ENCODE data around the gene NPM1. TPM values are rescaled to one million over a fixed set of nuclear protein-coding genes. Genes with fewer than 3 reads are reported as not detected.
"Not testable (repeated sequence)": the region's sequence is repeated elsewhere in the genome, so short reads cannot be mapped to it uniquely, and the experiment has no call there.

Gene NPM1
- total RNA-seq, 1 donor: 1,271 TPM

DNA sequence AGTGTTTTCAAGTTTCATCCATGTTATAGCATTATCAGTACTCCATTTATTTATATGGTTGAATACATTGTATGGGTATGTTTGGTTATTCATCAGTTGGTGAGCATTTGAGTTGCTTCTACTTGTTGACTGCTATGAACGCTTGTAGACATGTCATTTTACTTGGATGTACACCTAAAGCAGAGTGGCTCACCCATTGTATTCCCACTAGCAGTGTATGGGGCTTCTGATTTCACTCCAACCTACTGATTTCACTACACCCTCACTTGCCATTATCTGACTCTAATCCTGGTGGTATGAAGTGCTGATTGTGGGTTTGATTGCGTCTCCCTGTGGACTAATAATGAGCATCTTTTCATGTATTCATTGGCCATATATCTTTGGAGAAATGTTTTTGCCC is 9.5 kb downstream of the NPM1 start:
- H3K27me3 ChIP-seq (ENCODE audit: insufficient read depth, low read length): no peaks in the 10 kb centered on the region
- H2AFZ ChIP-seq (ENCODE audit: low read length): no peak overlapping the region
- TF ChIP-seq, protein P1, sequence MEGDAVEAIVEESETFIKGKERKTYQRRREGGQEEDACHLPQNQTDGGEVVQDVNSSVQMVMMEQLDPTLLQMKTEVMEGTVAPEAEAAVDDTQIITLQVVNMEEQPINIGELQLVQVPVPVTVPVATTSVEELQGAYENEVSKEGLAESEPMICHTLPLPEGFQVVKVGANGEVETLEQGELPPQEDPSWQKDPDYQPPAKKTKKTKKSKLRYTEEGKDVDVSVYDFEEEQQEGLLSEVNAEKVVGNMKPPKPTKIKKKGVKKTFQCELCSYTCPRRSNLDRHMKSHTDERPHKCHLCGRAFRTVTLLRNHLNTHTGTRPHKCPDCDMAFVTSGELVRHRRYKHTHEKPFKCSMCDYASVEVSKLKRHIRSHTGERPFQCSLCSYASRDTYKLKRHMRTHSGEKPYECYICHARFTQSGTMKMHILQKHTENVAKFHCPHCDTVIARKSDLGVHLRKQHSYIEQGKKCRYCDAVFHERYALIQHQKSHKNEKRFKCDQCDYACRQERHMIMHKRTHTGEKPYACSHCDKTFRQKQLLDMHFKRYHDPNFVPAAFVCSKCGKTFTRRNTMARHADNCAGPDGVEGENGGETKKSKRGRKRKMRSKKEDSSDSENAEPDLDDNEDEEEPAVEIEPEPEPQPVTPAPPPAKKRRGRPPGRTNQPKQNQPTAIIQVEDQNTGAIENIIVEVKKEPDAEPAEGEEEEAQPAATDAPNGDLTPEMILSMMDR (IDR thresholded peaks at IDR 0.05; ENCODE audit: extremely low read depth, low read depth, low read length): no peak
- H3K4me2 ChIP-seq (ENCODE audit: insufficient read depth, low read length): no peak overlapping the region
- no peaks in the 10 kb centered on the region for H3K4me1 ChIP-seq (ENCODE audit: insufficient read depth, low read length)
- peaks cover 97% of the 10 kb centered on the region for H3K79me2 ChIP-seq (ENCODE audit: insufficient read depth, low read length)
- H3K4me3 ChIP-seq (ENCODE audit: insufficient read depth, low read length): no peak overlapping the region
- peaks cover 85% of the 10 kb centered on the region for H4K20me1 ChIP-seq (ENCODE audit: insufficient read depth, low read length)
- H3K9me3 ChIP-seq (ENCODE audit: low read depth, low read length): no peaks in the 10 kb centered on the region
- no peak overlapping the region for H3K27ac ChIP-seq (ENCODE audit: low read depth, low read length)
- DNase-seq (ENCODE audit: insufficient read length, low spot score, missing footprints): no peak
- peaks cover 97% of the 10 kb centered on the region for H3K36me3 ChIP-seq (ENCODE audit: insufficient read depth, low read length)

DNA sequence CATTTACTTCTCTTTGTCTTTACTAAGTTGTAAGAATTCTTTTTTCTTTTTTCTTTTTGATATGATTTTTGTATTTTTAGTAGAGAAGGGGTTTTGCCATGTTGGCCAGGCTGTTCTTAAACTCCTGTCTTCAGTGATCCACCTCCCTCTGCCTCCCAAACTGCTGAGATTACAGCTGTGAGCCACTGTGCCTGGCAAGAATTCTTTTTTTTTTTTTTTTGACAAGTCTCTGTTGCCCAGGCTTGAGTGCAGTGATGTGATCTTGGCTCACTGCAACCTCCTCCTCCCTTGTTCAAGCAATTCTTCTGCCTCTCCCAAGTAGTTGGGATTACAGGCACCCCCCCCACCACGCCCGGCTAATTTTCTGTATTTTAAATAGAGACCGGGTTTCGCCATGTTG is 9.9 kb downstream of the NPM1 start:
- DNase-seq (ENCODE audit: insufficient read length, low spot score, missing footprints): no peak
- Histone ChIP-seq H3K36me3 (ENCODE audit: insufficient read depth, low read length) (peaks cover 93% of the 10 kb centered on the region), H3K4me1 (ENCODE audit: insufficient read depth, low read length) (no peaks in the 10 kb centered on the region), H3K4me3 (ENCODE audit: insufficient read depth, low read length) (no peak overlapping the region), H2AFZ (ENCODE audit: low read length) (no peak overlapping the region), H3K79me2 (ENCODE audit: insufficient read depth, low read length) (peaks cover 93% of the 10 kb centered on the region), H3K9me3 (ENCODE audit: low read depth, low read length) (no peaks in the 10 kb centered on the region), H3K27ac (ENCODE audit: low read depth, low read length) (no peak overlapping the region), H4K20me1 (ENCODE audit: insufficient read depth, low read length) (peaks cover 83% of the 10 kb centered on the region), H3K27me3 (ENCODE audit: insufficient read depth, low read length) (no peaks in the 10 kb centered on the region), H3K4me2 (ENCODE audit: insufficient read depth, low read length) (no peak overlapping the region)
- TF ChIP-seq, protein P1 (IDR thresholded peaks at IDR 0.05; ENCODE audit: extremely low read depth, low read depth, low read length): no peak

DNA sequence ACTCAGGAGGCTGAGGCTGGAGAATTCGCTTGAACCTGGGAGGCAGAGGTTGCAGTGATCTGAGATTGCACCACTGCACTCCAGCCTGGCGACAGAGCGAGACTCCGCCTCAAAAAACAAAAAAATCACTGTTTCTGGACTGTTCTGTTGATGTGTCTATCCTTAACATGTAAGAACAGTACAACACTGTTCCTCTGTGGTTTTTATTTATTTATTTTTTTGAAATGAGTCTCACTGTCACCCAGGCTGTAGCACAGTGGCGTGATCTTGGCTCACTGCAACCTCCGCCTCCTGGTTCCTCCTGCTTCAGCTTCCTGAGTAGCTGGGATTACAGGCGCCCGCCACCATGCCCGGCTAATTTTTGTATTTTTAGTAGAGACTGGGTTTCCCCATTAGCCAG is 11.0 kb downstream of the NPM1 start:
- peaks cover 82% of the 10 kb centered on the region for H3K79me2 ChIP-seq (ENCODE audit: insufficient read depth, low read length)
- not testable (repeated sequence) for DNase-seq (ENCODE audit: insufficient read length, low spot score, missing footprints); H3K4me3 ChIP-seq (ENCODE audit: insufficient read depth, low read length); H3K4me2 ChIP-seq (ENCODE audit: insufficient read depth, low read length); H3K27ac ChIP-seq (ENCODE audit: low read depth, low read length); H3K9me3 ChIP-seq (ENCODE audit: low read depth, low read length); H3K27me3 ChIP-seq (ENCODE audit: insufficient read depth, low read length); H3K4me1 ChIP-seq (ENCODE audit: insufficient read depth, low read length); H2AFZ ChIP-seq (ENCODE audit: low read length)
- peaks cover 82% of the 10 kb centered on the region for H3K36me3 ChIP-seq (ENCODE audit: insufficient read depth, low read length)
- H4K20me1 ChIP-seq (ENCODE audit: insufficient read depth, low read length): peaks cover 72% of the 10 kb centered on the region

DNA sequence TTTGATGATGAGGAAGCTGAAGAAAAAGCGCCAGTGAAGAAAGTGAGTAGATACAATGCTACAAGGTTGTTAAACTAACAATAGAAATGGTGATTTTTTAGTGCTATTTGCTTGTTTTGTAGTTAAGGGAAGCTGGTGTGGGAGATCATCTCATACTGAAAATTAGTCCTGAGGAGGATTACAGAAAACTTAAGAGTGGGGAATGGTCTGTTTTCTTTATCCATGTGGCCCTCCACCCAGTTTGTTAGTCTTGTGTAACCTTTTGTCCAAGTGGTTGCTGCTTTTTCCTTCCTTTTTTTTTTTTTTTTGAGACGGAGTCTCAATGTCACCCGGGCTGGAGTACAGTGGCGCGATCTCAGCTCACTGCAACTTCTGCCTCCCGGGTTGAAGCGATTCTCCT is 12.5 kb downstream of the NPM1 start:
- H3K27me3 ChIP-seq (ENCODE audit: insufficient read depth, low read length): no peaks in the 10 kb centered on the region
- no peak overlapping the region for H3K4me3 ChIP-seq (ENCODE audit: insufficient read depth, low read length)
- H3K79me2 ChIP-seq (ENCODE audit: insufficient read depth, low read length): peaks cover 71% of the 10 kb centered on the region
- H3K4me2 ChIP-seq (ENCODE audit: insufficient read depth, low read length): no peak overlapping the region
- H3K36me3 ChIP-seq (ENCODE audit: insufficient read depth, low read length): peaks cover 71% of the 10 kb centered on the region
- H4K20me1 ChIP-seq (ENCODE audit: insufficient read depth, low read length): peaks cover 61% of the 10 kb centered on the region
- no peak overlapping the region for H2AFZ ChIP-seq (ENCODE audit: low read length)
- TF ChIP-seq, protein P1 (IDR thresholded peaks at IDR 0.05; ENCODE audit: extremely low read depth, low read depth, low read length): no peak
- DNase-seq (ENCODE audit: insufficient read length, low spot score, missing footprints): no peak
- H3K9me3 ChIP-seq (ENCODE audit: low read depth, low read length): no peaks in the 10 kb centered on the region
- no peak overlapping the region for H3K27ac ChIP-seq (ENCODE audit: low read depth, low read length)
- H3K4me1 ChIP-seq (ENCODE audit: insufficient read depth, low read length): no peaks in the 10 kb centered on the region
